ENCODE results near the gene IGF2BP2. TPM values are rescaled to one million over a fixed set of nuclear protein-coding genes. Genes with fewer than 3 reads are reported as not detected.
"Not testable (repeated sequence)": the region's sequence is repeated elsewhere in the genome, so short reads cannot be mapped to it uniquely, and the experiment has no call there.

IGF2BP2 gene
- total RNA-seq, 1 donor from 2014 or later: 5.5 TPM

DNA sequence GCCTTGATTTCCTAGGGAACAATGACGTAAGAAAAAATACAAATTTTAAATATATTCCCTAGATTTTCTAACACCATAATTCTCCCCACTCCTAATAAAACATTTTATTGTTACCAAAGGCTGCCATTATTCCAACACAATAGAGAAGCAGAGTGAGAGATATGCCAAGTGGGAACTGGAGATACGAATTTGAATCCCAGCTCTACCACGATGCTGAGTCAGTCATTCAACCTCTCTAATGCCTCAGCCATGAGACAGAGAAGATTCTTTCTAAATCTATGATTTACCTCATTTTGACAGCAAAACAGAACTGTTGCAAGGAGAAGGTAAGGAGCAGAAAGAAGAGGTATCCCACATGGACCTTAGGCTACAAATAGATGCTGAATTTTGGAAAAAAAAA lies 112.5 kb downstream of the IGF2BP2 start:
- no peak for DNase-seq (ENCODE audit: low spot score)

DNA sequence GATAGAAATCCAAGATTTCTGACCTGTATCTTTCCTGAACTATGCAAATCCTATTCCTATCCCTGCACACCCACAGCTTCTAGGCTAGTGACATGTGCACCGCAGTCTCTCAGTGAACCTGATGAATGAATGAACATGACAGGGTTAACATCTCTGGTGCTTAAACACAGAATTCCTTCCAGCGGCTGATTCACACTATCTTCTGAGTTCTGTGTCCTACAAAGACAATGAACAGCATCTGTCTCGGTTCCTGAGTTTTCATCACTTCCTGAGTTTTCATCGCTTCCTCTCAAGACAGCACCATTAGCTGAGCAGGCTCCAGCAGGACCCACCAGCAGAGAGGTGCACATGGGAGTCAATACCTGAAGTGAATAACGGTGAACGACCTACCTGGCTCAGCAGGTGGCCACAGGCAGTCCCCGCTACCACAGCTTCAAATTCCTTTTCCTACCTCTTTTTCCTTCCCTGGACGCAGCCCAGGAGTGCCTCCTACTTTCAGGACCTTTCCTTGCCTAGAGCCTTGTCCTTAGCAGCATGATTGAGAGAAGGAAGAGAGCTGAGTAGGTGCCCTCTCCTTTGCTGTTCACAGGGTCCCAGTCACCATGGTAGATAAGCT lies 113.5 kb downstream of the IGF2BP2 start:
- DNase-seq (ENCODE audit: low spot score): no peak

DNA sequence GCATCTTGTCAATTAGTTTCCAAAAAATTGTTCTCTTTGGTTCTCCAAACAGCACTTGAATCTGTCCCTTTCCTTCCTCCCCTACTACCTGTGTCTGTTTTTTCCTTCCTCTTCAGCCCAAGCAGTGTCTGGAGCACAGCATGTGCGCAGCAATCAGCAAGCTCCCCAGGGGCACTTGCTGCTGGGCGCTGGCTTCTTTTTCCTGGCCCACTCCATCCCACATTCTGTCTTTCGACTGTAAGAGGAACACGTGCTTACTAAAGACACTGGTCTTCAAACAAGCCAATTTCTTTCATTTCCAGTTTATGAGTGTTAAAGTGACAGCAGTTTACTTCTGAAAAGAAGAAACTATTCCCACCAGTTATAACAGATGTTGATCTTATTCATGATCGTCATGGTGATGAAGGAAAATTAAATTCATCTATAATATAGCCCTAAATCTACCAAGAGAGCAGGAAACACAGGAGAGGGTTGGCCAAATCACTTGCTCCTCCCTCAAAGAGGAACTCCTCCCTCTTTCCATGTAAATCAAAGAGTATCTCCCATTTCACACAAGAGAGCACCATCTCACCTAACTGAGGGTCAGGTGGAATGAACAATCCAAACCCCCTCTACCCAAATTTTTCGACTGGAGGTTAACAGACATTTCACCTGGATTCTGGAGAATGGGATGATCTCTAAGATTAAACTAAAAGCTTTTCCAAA lies 115.4 kb downstream of the IGF2BP2 start:
- no peak for DNase-seq (ENCODE audit: low spot score)

DNA sequence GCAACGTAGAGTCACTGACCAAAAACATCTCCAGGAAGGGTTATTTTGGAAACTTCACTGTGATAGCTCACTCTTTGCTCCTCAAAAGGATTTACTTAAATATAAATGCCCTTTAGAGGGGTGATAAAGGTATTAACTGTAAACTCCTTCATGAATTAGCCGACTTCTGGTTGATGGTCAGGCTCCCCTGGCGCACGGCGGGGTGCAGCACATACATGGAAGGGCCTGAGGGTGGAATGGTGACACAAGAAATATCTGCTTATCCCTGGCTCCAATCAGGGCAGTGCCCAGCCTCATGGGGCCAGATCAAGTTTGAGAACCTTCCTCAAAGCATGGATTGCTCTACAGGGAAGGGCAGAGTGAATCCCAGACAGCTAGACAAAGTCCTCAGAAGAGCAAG lies 116.5 kb downstream of the IGF2BP2 start:
- DNase-seq (ENCODE audit: low spot score): no peak

- no peak for DNase-seq (ENCODE audit: low spot score)
These were observed 119.3 kb downstream of the IGF2BP2 start for GRCh38 chr3:185705498-185705897.

- no peak for DNase-seq (ENCODE audit: low spot score)
These were observed 122.3 kb downstream of the IGF2BP2 start for GRCh38 chr3:185702262-185703225.

- DNase-seq (ENCODE audit: low spot score): no peak
These were observed 123.1 kb downstream of the IGF2BP2 start for GRCh38 chr3:185701611-185702261.

- no peak for DNase-seq (ENCODE audit: low spot score)
These were observed 124.9 kb downstream of the IGF2BP2 start for GRCh38 chr3:185699927-185700326.

DNA sequence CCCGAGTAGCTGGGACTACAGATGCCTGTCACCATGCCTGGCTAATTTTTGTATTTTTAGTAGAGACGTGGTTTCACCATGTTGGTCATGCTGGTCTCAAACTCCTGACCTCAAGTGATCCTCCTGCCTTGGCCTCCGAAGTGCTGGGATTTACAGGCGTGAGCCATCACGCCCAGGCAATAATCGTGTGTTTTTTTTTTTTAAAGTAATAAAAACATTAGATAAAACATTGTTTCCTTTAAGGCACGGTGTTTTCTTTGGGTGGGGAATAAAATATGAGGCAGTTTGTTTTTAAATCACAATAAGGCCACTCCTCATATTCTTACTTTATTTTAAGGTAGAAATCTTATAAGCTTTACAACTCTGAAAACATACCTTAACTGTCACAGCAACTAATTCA lies 127.6 kb downstream of the IGF2BP2 start:
- not testable (repeated sequence) for DNase-seq (ENCODE audit: low spot score)

GRCh38 chr3:185696039-185696438 lies 128.8 kb downstream of the IGF2BP2 start:
- DNase-seq (ENCODE audit: low spot score): no peak

DNA sequence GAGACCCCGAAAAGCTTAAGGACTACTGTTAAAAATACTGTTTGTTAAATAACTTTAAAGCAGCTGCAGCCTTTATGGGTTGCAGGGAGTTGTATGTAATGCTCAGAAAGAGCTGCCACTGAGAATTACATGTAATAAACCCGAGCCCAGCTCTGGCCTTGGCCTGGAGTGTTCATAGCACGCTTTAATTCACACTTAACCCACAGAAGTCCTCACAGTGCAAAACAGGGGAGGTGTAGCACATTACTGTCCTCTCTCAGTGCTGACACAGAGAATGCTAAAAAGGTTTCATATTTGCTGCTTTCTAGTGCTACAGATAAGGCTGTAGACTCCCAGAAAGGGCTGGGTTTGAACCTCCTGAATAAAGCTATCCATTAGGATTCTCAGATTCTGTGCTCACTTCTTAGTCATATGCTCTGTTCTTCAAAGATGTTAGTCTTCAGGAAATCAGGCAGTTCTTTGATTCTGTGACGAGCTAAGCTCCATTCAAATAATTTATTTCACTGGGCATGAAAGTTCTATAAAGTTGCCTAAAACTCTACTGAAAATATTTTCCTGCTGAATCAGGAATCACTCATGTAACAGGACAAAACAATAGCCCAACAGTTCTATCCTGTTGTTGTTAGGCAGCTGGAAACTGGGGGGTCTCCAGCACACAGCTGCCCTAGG lies 130.7 kb downstream of the IGF2BP2 start:
- no peak for DNase-seq (ENCODE audit: low spot score)

DNA sequence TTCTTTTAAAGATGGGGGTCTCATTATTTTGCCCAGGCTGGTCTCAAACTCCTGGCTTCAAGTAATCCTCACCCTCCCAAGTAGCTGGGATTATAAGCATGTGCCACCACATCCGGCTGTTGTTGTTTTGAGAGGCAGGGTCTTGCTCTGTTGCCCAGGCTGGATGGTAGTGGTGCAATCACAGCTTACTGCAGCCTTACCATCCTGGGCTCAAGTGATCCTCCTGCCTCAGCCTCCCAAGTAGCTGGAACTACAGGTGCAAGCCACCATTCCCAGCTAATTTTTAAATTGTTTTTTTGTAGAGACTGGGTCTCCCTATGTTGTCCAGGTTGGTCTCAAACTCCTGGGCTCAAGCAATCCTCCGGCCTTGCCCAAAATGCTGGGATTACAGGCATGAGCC lies 133.2 kb downstream of the IGF2BP2 start:
- no peak for DNase-seq (ENCODE audit: low spot score)

GRCh38 chr3:185687271-185687878 lies 137.5 kb downstream of the IGF2BP2 start:
- no peak for DNase-seq (ENCODE audit: low spot score)

- no peak for DNase-seq (ENCODE audit: low spot score)
These were observed 139.4 kb downstream of the IGF2BP2 start for GRCh38 chr3:185685231-185686035.

GRCh38 chr3:185680231-185680630 lies 144.6 kb downstream of the IGF2BP2 start:
- no peak for DNase-seq (ENCODE audit: low spot score)

DNA sequence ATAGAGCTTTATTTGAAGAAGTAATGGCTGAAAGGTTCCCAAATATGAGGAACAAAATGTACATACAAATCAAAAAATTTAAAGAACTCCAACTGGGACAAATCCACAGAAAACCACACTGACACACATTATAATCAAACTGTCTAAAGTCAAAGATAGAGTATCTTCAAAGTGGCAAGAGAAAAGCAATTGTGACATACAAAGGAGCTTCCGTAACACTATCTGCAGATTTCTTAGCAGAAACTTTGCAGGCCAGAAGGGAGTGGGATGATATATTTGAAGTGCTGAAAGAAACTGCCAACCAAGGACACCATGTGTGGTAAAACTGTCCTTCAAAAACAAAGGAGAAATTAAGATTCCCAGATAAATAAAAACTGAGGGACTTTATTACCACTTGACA lies 146.8 kb downstream of the IGF2BP2 start:
- DNase-seq (ENCODE audit: low spot score): no peak

DNA sequence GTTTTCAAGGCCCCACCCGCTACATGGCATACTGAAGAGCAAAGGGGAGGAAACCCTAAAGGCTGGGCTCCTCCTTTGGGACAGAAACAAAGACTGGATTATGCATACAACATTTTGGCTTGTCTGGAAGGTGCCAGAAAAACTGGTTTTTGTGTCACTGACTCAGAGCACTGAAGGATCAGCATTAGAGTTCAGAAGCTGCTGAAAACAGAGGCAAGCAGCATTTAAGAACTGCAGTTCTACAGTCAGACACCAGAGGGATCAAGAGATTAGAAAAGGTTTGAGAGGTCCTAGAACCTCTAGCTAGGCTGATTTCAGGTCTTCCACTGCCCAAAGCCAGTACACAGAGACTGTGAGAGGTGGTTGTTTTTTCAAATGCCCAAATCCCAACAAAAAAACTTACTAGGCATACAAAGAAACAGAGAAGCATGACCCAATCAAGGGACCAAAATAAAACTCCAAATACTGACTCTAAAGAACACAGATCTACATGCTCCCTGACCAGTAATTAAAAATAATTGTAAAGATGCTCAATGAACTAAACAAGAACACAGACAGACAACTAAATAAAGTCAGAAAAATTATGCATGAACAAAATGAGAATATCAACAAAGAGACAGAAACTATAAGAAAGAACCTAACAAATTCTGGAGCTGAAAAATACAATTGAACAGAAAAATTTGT lies 147.6 kb downstream of the IGF2BP2 start:
- no peak for DNase-seq (ENCODE audit: low spot score)

- DNase-seq (ENCODE audit: low spot score): no peak
These were observed 157.3 kb downstream of the IGF2BP2 start for GRCh38 chr3:185667574-185667973.

DNA sequence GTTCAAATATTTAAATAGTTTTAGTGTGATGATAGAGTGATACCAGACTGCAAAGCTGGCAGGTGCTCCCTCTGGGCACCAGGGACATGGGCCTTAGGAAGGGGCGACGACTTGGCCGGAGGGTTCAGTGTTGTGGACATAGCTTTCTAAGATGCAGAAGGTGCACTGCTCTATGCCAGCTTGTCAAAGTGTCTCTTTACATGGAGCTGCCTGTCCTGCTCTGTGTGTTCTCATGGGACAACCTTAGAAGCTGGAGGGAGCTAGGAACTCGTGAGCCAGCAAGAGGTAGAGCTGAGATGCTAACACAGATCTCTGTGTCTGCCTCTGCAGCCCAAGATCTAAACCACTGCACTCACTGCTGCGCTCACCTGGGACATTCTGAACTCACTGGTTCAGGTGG lies 160.9 kb downstream of the IGF2BP2 start:
- DNase-seq (ENCODE audit: low spot score): no peak

DNA sequence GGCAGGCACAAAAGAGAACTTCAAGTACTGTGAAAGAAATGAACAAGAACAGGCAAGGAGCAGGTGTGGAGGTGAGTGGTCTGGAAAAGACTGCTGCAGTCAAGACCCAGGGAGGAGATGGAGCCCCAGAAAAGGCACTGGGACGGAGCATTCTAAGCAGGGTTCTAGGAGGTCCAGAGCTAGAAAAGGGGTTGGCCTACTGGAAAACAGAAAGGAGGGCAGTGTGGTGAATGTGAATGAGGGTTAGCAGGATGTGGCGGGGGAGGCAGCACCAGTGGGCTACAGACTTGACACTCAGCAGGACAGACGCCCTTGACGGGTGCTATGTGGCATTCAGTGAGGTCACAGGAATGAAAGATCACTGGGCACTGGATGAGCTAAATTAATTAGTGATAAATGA lies 163.1 kb downstream of the IGF2BP2 start:
- no peak for DNase-seq (ENCODE audit: low spot score)
